Measurements from ENCODE around the gene THRB. TPM values are rescaled to one million over a fixed set of nuclear protein-coding genes. Genes with fewer than 3 reads are reported as not detected.

Gene THRB
- total RNA-seq, 1 experiment from 2014 or later = 13.5 TPM

DNA sequence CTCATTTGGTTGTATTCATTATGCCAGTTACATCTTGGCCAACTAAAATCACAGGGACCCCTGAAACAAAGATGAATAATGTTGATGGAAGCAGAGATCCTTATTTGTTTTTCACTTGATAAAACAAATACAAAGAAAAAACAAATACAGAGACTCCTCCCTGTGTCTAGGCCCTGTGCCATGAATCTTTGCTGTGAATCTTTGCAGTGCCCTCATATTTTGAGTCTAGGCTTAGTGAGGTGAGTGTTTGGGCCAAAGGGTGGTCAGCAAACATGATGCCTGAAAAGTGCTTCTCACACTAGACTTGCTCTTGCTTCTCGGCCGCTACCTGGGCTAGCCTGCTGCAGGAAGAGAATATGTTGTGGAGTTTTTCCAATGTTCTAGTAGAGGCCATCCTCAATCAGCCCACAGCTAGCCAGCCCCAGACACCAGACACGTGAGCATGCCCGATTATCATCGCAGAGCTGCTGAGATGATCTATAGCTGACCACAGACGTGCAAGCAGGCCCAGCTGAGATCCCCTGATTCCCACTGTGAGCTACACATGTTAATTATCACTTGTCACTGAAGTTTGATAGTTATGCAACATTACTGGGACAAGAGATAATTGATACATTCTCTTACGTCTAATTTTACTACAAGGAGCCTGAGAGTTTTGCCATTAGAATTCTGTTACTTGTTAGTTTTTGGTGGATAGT, 191.4 kb downstream of the THRB start:
- no peaks in the 10 kb centered on the region for H3K27me3 Mint-ChIP-seq (ENCODE audit: unreplicated experiment)
- H3K4me3 Mint-ChIP-seq (ENCODE audit: low read depth, unreplicated experiment) = no peak overlapping the region
- no peak for DNase-seq
- CTCF ChIA-PET = no interaction called here
- TF ChIP-seq, protein P1, sequence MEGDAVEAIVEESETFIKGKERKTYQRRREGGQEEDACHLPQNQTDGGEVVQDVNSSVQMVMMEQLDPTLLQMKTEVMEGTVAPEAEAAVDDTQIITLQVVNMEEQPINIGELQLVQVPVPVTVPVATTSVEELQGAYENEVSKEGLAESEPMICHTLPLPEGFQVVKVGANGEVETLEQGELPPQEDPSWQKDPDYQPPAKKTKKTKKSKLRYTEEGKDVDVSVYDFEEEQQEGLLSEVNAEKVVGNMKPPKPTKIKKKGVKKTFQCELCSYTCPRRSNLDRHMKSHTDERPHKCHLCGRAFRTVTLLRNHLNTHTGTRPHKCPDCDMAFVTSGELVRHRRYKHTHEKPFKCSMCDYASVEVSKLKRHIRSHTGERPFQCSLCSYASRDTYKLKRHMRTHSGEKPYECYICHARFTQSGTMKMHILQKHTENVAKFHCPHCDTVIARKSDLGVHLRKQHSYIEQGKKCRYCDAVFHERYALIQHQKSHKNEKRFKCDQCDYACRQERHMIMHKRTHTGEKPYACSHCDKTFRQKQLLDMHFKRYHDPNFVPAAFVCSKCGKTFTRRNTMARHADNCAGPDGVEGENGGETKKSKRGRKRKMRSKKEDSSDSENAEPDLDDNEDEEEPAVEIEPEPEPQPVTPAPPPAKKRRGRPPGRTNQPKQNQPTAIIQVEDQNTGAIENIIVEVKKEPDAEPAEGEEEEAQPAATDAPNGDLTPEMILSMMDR (IDR thresholded peaks at IDR 0.05; ENCODE audit: unreplicated experiment) = no peak
- no TSS peak for BruUV-seq (replicated peaks)
- intact Hi-C loops (cut with micrococcal nuclease; ENCODE audit: unreplicated experiment) = no loop called here
- no peaks in the 10 kb centered on the region for H3K9me3 Mint-ChIP-seq (ENCODE audit: low read depth, unreplicated experiment)
- peaks cover 4% of the 10 kb centered on the region for H3K36me3 Mint-ChIP-seq (ENCODE audit: insufficient read depth, unreplicated experiment)
- H3K27ac Mint-ChIP-seq (ENCODE audit: unreplicated experiment) = no peak overlapping the region
- H3K4me1 Mint-ChIP-seq (ENCODE audit: low read depth, unreplicated experiment) = peaks cover 45% of the 10 kb centered on the region

DNA sequence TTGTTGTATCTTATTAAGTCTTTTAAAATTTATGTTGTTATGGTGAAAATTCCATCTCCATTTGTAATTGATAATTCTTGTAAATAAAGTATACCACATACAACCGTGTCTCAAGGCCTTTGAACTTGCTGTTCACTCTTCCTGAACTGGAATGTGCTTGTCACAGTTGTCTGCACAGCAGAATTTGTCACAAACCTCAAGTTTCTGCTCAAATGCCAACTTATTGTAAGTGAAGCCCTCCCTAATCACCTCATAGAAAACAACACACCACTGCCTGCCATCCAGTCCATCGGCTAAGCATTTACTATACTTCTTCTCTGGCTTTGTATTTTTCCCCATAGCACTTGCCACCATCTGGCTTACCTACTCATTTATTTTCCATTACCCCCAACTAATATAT, 192.3 kb downstream of the THRB start:
- CTCF ChIA-PET = no interaction called here
- H3K27ac Mint-ChIP-seq (ENCODE audit: unreplicated experiment) = no peak overlapping the region
- no peaks in the 10 kb centered on the region for H3K9me3 Mint-ChIP-seq (ENCODE audit: low read depth, unreplicated experiment)
- no TSS peak for BruUV-seq (replicated peaks)
- peaks cover 37% of the 10 kb centered on the region for H3K4me1 Mint-ChIP-seq (ENCODE audit: low read depth, unreplicated experiment)
- intact Hi-C loops (cut with micrococcal nuclease; ENCODE audit: unreplicated experiment) = no loop called here
- no peak overlapping the region for H3K4me3 Mint-ChIP-seq (ENCODE audit: low read depth, unreplicated experiment)
- H3K36me3 Mint-ChIP-seq (ENCODE audit: insufficient read depth, unreplicated experiment) = peaks cover 4% of the 10 kb centered on the region
- no peaks in the 10 kb centered on the region for H3K27me3 Mint-ChIP-seq (ENCODE audit: unreplicated experiment)
- no peak for DNase-seq
- TF ChIP-seq, protein P1 (IDR thresholded peaks at IDR 0.05; ENCODE audit: unreplicated experiment) = no peak

DNA sequence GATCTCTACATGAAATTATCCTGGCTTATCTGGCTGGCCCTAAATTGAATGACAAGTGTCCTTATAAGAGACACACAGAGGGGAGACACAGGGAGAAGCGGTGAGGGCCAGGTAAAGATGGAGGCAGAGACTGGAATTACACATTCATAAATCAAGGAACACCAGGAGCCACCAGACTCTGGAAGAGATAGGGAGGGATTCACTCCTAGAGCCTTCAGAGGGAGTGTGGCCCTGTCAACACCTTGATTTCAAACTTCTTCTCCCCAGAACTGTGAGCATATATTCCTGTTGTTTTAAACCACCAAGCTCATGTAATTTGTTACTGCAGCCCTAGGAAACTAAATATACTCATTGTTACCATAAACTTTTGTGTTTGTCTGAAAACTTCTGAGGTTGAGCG, 193.7 kb downstream of the THRB start:
- H3K4me1 Mint-ChIP-seq (ENCODE audit: low read depth, unreplicated experiment) = peaks cover 30% of the 10 kb centered on the region
- CTCF ChIA-PET = no interaction called here
- TF ChIP-seq, protein P1 (IDR thresholded peaks at IDR 0.05; ENCODE audit: unreplicated experiment) = no peak
- no peak overlapping the region for H3K27ac Mint-ChIP-seq (ENCODE audit: unreplicated experiment)
- peaks cover 4% of the 10 kb centered on the region for H3K36me3 Mint-ChIP-seq (ENCODE audit: insufficient read depth, unreplicated experiment)
- H3K9me3 Mint-ChIP-seq (ENCODE audit: low read depth, unreplicated experiment) = no peaks in the 10 kb centered on the region
- BruUV-seq (replicated peaks) = no TSS peak
- intact Hi-C loops (cut with micrococcal nuclease; ENCODE audit: unreplicated experiment) = no loop called here
- H3K27me3 Mint-ChIP-seq (ENCODE audit: unreplicated experiment) = no peaks in the 10 kb centered on the region
- H3K4me3 Mint-ChIP-seq (ENCODE audit: low read depth, unreplicated experiment) = no peak overlapping the region
- DNase-seq = no peak

DNA sequence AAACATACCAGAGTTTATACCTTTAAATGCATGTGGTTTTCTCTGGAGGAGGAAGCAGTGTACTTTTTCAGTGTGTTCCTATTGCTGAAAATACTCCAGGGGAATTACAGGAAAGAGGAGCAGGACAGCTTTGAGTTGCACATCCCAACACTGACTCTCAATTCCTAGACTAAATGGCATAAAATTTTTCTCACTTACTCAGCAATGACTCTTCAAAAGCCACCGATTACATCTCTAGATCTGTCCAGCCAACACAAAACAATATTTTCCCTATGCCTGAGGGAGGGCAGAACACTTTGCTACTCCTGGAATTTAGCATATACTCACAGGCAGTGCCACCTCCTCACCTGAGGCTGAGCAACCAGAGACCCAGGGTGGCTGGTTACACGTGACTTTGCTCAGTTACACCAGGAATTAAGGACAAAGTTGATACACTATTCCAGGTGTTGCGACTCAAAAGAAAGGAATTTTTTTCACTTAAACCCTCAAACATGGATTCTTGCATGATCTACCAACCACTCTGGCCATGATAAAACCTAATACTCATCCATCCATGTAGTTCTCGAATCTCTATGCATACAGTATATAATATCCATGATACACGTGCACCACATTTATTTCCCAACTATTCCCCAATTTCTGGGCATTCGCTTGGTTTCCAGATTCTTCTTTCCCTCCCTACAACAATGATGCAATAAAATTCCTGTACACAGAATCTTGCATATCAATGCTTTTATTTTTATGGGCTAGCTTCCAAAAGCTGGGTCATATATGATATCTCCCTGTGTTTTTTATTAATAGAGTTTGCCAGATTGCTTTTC, 194.6 kb downstream of the THRB start:
- CTCF ChIA-PET = no interaction called here
- H3K9me3 Mint-ChIP-seq (ENCODE audit: low read depth, unreplicated experiment) = no peaks in the 10 kb centered on the region
- DNase-seq = peak; percentile 34
- peak overlapping the region; percentile 73 for H3K27ac Mint-ChIP-seq (ENCODE audit: unreplicated experiment)
- TF ChIP-seq, protein P1 (IDR thresholded peaks at IDR 0.05; ENCODE audit: unreplicated experiment) = no peak
- H3K4me3 Mint-ChIP-seq (ENCODE audit: low read depth, unreplicated experiment) = no peak overlapping the region
- H3K4me1 Mint-ChIP-seq (ENCODE audit: low read depth, unreplicated experiment) = peaks cover 21% of the 10 kb centered on the region
- no TSS peak for BruUV-seq (replicated peaks)
- intact Hi-C loops (cut with micrococcal nuclease; ENCODE audit: unreplicated experiment) = no loop called here
- H3K36me3 Mint-ChIP-seq (ENCODE audit: insufficient read depth, unreplicated experiment) = peaks cover 4% of the 10 kb centered on the region
- no peaks in the 10 kb centered on the region for H3K27me3 Mint-ChIP-seq (ENCODE audit: unreplicated experiment)

Measured in Calu3 (cell line).